NB4 (cell line): Measurements from ENCODE around the gene RPTOR.

Experiments used
- CTCF ChIP-seq: IDR thresholded peaks from one replicate; pipeline ENCODE4 v1.5.1; 2012; ENCODE audit warnings: low read depth, low read length
- MYC ChIP-seq: IDR thresholded peaks from 2 replicates; pipeline ENCODE4 v1.6.1; 2011; ENCODE audit warnings: low read depth, low read length
- POLR2A ChIP-seq: IDR thresholded peaks from 2 replicates; pipeline ENCODE4 v1.6.1; 2011; ENCODE audit warnings: mild to moderate bottlenecking; ENCODE audit not compliant: insufficient read length; ENCODE audit errors: extremely low read depth

DNA sequence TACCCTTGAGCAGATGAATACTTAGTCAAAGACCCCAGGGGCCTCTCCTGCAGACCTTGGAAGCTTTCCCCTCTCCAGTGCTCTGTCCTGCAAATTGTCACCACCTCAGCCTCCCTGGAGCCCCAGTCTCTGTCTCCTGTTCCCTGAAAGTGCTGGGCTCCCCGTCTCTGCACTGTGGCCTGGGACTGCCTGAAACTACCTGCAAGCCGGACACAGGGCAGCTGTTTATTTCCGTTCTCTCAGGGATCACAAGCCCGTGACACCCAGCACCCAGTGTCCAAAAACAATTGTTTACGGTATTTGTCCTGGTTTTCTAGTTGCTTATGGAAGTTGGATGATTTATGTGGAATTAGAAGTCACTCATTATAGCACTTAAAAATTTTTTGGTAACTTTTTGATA, 365.4 kb downstream of the RPTOR start:
- TF ChIP-seq CTCF, result no peak
- TF ChIP-seq POLR2A, result no peak
- no peak for TF ChIP-seq MYC
